ENCODE results near the gene FAM185A.
"Not testable (repeated sequence)": the region's sequence is repeated elsewhere in the genome, so short reads cannot be mapped to it uniquely, and the experiment has no call there.

DNA sequence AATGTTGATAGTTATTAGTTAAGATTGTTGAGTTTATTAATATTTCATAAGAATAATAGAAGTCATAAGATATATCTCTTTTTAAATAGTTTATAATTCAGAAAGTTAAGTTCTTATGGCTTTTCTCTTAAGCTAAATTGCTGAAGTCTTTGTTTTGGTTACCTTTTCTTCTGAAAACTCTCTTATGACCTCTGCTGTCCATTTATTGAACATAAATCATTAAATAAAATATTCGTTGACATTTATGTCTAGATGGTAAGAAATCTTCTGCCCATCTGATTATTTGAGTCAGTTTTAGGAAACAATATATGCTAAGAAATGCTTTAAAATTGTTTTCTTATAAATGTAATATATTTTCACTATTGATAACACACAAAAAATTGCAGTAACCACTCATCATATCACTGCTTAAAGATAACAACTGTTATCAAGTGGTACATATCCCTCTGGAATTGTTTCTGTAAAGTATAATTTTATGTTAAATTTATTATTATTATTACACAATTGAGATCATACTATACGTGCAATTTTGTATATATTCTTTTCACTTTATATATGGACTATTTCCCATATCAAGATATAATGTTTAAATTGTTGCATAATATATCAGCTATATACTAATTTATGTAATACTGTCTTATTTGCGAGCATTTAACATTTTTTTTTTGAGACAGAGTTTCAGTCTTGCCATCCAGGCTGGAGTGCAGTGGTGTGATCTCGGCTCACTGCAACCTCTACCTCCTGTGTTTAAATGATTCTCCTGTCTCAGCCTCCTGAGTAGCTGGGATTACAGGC, 3.1 kb upstream of the FAM185A start:
- not testable (repeated sequence) for TF ChIP-seq ZNF274 (IDR thresholded peaks at IDR 0.05; ENCODE audit: low read depth, low read length); YY1 (IDR thresholded peaks at IDR 0.05; ENCODE audit: insufficient read depth, insufficient read length); SUZ12 (IDR thresholded peaks at IDR 0.05; ENCODE audit: extremely low read depth, insufficient read depth, insufficient read length)

Measured in NT2/D1 (cell line).